SK-N-SH (cell line): ENCODE results near the gene C22orf15. TPM values are rescaled to one million over a fixed set of nuclear protein-coding genes. Genes with fewer than 3 reads are reported as not detected.

Experiments used
- CTCF ChIA-PET: fragments of 300-600, 350-600 bp; formaldehyde crosslinking; extraction: SDS; loops from one replicate; lab custom pipeline; 2021; lab: Yijun Ruan, JAX
- POLR2A ChIA-PET: fragments of 350-600 bp; sonication (Branson Sonifier 250); formaldehyde crosslinking; extraction: SDS; loops from one replicate; lab custom pipeline; 2020; ENCODE audit warnings: antibody characterized with exemption, inconsistent platforms; lab: Yijun Ruan, JAX
- DNase-seq: peaks from one replicate; pipeline ENCODE4 v3.0.0; 2012
- H2AFZ ChIP-seq: fragments of 200-600 bp; sonication (generic); 2 replicates; pipeline ENCODE4 v1.8.1; 2016; ENCODE audit warnings: antibody characterized with exemption, mild to moderate bottlenecking, low read depth
- H3F3A ChIP-seq: fragments of 200-600 bp; sonication (generic); replicated peaks from 2 replicates; pipeline ENCODE3; 2016; ENCODE audit warnings: antibody characterized with exemption, mild to moderate bottlenecking; ENCODE audit not compliant: insufficient read depth
- H3K27ac ChIP-seq, 2 experiments: fragments of 200-500 bp in 1 of 2; fragments of 200-600 bp in 1 of 2; sonication (Bioruptor generic) in 1 of 2; sonication (generic), shearing (Covaris generic) in 1 of 2; 2 replicates each; pipeline versions ENCODE4 v1.5.1 to v1.6.1; 2014 to 2016; ENCODE audit warnings: low read depth in 2 of 2, inconsistent platforms in 1 of 2, low read length in 1 of 2, mild to moderate bottlenecking in 1 of 2, mixed read lengths in 1 of 2
- H3K27me3 ChIP-seq: fragments of 200-600 bp; sonication (generic), shearing (Covaris generic); 2 replicates; pipeline ENCODE4 v1.6.1; 2016; ENCODE audit warnings: mixed run types; ENCODE audit not compliant: insufficient read depth
- H3K36me3 ChIP-seq, 2 experiments: fragments of 200-500 bp in 1 of 2; fragments of 200-600 bp in 1 of 2; sonication (Bioruptor generic) in 1 of 2; sonication (generic) in 1 of 2; replicated peaks in 1 of 2; 2 replicates each; pipeline versions ENCODE3 to v1.5.1; 2014 to 2016; ENCODE audit warnings: low read length in 1 of 2, mild to moderate bottlenecking in 1 of 2; ENCODE audit not compliant: insufficient read depth in 2 of 2, control insufficient read depth in 1 of 2
- H3K4me1 ChIP-seq, 2 experiments: fragments of 200-500 bp in 1 of 2; fragments of 200-600 bp in 1 of 2; sonication (Bioruptor generic) in 1 of 2; sonication (generic), shearing (Covaris generic) in 1 of 2; 2 replicates each; pipeline versions ENCODE4 v1.5.1 to v1.6.1; 2014 to 2016; ENCODE audit warnings: low read depth in 1 of 2, low read length in 1 of 2, mixed run types in 1 of 2; ENCODE audit not compliant: insufficient read depth in 2 of 2, control insufficient read depth in 1 of 2
- H3K4me2 ChIP-seq: fragments of 200-600 bp; sonication (generic), shearing (Covaris generic); 2 replicates; pipeline ENCODE4 v1.6.1; 2017; ENCODE audit warnings: mixed run types
- H3K4me3 ChIP-seq, 2 experiments: fragments of 200-500 bp in 1 of 2; fragments of 200-600 bp in 1 of 2; sonication (Bioruptor generic) in 1 of 2; sonication (generic), shearing (Covaris generic) in 1 of 2; 2 replicates each; pipeline versions ENCODE4 v1.5.1 to v1.8.1; 2014 to 2016; ENCODE audit warnings: low read depth in 2 of 2, inconsistent platforms in 1 of 2, low read length in 1 of 2, mild to moderate bottlenecking in 1 of 2, mixed read lengths in 1 of 2, moderate library complexity in 1 of 2
- H3K79me2 ChIP-seq: fragments of 200-600 bp; sonication (generic); 2 replicates; pipeline ENCODE4 v1.8.1; 2017; ENCODE audit warnings: mild to moderate bottlenecking; ENCODE audit not compliant: insufficient read depth
- H3K9ac ChIP-seq: fragments of 200-600 bp; sonication (generic); 2 replicates; pipeline ENCODE4 v1.6.1; 2017; ENCODE audit warnings: mixed run types
- H3K9me2 ChIP-seq: fragments of 200-600 bp; sonication (generic); 2 replicates; pipeline ENCODE4 v1.6.1; 2017; ENCODE audit warnings: mixed run types
- H3K9me3 ChIP-seq: fragments of 200-600 bp; sonication (generic); 2 replicates; pipeline ENCODE4 v1.6.1; 2017; ENCODE audit warnings: mixed run types, mild to moderate bottlenecking, moderate library complexity
- H4K20me1 ChIP-seq: fragments of 200-600 bp; sonication (generic); 2 replicates; pipeline ENCODE4 v1.6.1; 2017; ENCODE audit warnings: mild to moderate bottlenecking, mixed run types; ENCODE audit not compliant: insufficient read depth
- CTCF ChIP-seq: fragments of 200-600 bp; sonication (generic); IDR thresholded peaks from 2 replicates; pipeline ENCODE4 v1.6.1; 2017; ENCODE audit warnings: antibody characterized with exemption, mild to moderate bottlenecking, moderate library complexity
- EP300 ChIP-seq, 2 experiments: IDR thresholded peaks; 2 replicates each; pipeline versions ENCODE4 v1.4.0 to v1.6.1; 2012; ENCODE audit warnings: borderline replicate concordance in 1 of 2, low read depth in 1 of 2, low read length in 1 of 2
- EZH2phosphoT487 ChIP-seq: fragments of 200-600 bp; sonication (generic); IDR thresholded peaks from 2 replicates; pipeline ENCODE4 v1.6.1; 2017; ENCODE audit warnings: low read depth, mixed run types, mild to moderate bottlenecking, antibody characterized with exemption, moderate library complexity, borderline replicate concordance
- FOSL2 ChIP-seq: IDR thresholded peaks from 2 replicates; pipeline ENCODE4 v1.4.0; 2012; ENCODE audit warnings: low read depth, mild to moderate bottlenecking, moderate library complexity, borderline replicate concordance
- FOXM1 ChIP-seq: IDR thresholded peaks from 2 replicates; pipeline ENCODE4 v1.4.0; 2012; ENCODE audit warnings: low read depth, mild to moderate bottlenecking
- JUND ChIP-seq: IDR thresholded peaks from 2 replicates; pipeline ENCODE4 v1.4.0; 2012
- NFIC ChIP-seq: IDR thresholded peaks from 2 replicates; pipeline ENCODE4 v1.4.0; 2012; ENCODE audit warnings: borderline replicate concordance
- NRF1 ChIP-seq: IDR thresholded peaks from 2 replicates; pipeline ENCODE4 v1.6.1; 2012; ENCODE audit warnings: low read depth, mild to moderate bottlenecking, low read length
- RAD21 ChIP-seq: IDR thresholded peaks from 2 replicates; pipeline ENCODE4 v1.6.1; 2012; ENCODE audit warnings: mild to moderate bottlenecking, low read length
- RCOR1 ChIP-seq: fragments of 150-350 bp; IDR thresholded peaks from 2 replicates; pipeline ENCODE4 v1.6.1; 2017; ENCODE audit warnings: antibody characterized with exemption, low read length
- RFX5 ChIP-seq: IDR thresholded peaks from 2 replicates; pipeline ENCODE4 v1.6.1; 2012; ENCODE audit warnings: mild to moderate bottlenecking, improper control_type of control experiment, low read length
- SIN3A ChIP-seq: IDR thresholded peaks from 2 replicates; pipeline ENCODE4 v1.6.1; 2012; ENCODE audit warnings: low read depth, mild to moderate bottlenecking, low read length, moderate library complexity, borderline replicate concordance
- SMC3 ChIP-seq: IDR thresholded peaks from 2 replicates; pipeline ENCODE4 v1.6.1; 2012; ENCODE audit warnings: low read depth, low read length, improper control_type of control experiment
- TAF1 ChIP-seq: IDR thresholded peaks from 2 replicates; pipeline ENCODE4 v1.6.1; 2012; ENCODE audit warnings: low read depth, mild to moderate bottlenecking, low read length, moderate library complexity, borderline replicate concordance
- TCF12 ChIP-seq: IDR thresholded peaks from 2 replicates; pipeline ENCODE4 v1.4.0; 2012
- TEAD4 ChIP-seq: IDR thresholded peaks from 2 replicates; pipeline ENCODE4 v1.4.0; 2012; ENCODE audit warnings: mild to moderate bottlenecking, borderline replicate concordance; ENCODE audit not compliant: insufficient read depth
- USF1 ChIP-seq: IDR thresholded peaks from 2 replicates; pipeline ENCODE4 v1.4.0; 2012; ENCODE audit warnings: low read depth, borderline replicate concordance
- USF2 ChIP-seq: fragments of 150-350 bp; IDR thresholded peaks from 2 replicates; pipeline ENCODE4 v1.6.1; 2017; ENCODE audit warnings: antibody characterized with exemption, low read length, low read depth, borderline replicate concordance
- WGBS: methylation state at CpG from one replicate; pipeline ENCODE4 v1.1.6; 2017; ENCODE audit warnings: low lambda C conversion rate; 5-methylcytosine and 5-hydroxymethylcytosine counted together
- polyA plus RNA-seq, 3 experiments: library from polyadenylated mRNA; depleted of rRNA; stranded (reverse); fragments of >200 nt; gene quantifications; 2 replicates each; pipeline ENCODE4 v1.2.3, GENCODE V29; 2012

C22orf15 gene
- polyA plus RNA-seq, 1 of the 3 experiments (the other 2 are of a cell fraction): 1.6 TPM

GRCh38 chr22:23749841-23750301 is 12.9 kb upstream of the C22orf15 start:
- WGBS: 94% methylated on average over 12 of the region's 12 CpGs
- H3K4me3 ChIP-seq: peak overlapping the region; percentile 78 to 81
- H2AFZ ChIP-seq: no peak overlapping the region; the same call in 1 of the 2 replicates
- no peak for TF ChIP-seq RAD21
- no peak for TF ChIP-seq RFX5
- TF ChIP-seq FOXM1: no peak
- TF ChIP-seq EZH2phosphoT487: no peak
- no peak for TF ChIP-seq NRF1
- no peak for TF ChIP-seq NFIC
- no peak for TF ChIP-seq SIN3A
- TF ChIP-seq RCOR1: no peak
- TF ChIP-seq SMC3: no peak
- TF ChIP-seq FOSL2: no peak
- TF ChIP-seq TAF1: no peak
- TF ChIP-seq EP300 (IDR thresholded peaks at IDR 0.05; ENCODE audit: borderline replicate concordance in 1 of 2, low read depth in 1 of 2, low read length in 1 of 2): no peak
- no peak for TF ChIP-seq CTCF
- TF ChIP-seq USF1: no peak
- no peak for TF ChIP-seq TEAD4
- no peak for TF ChIP-seq TCF12
- TF ChIP-seq USF2: no peak
- no peak for TF ChIP-seq JUND
- ChIA-PET POLR2A (interaction anchor here (0.6 to 2.3 kb wide), 2 partner anchors 12 to 16 kb away, joined by 3 to 9 read pairs; no protein-coding TSS in a partner anchor), CTCF (interaction anchor here (1.2 to 1.6 kb wide), 2 partner anchors 8 to 145 kb away, joined by 3 to 4 read pairs; partner anchors contain the start of gene MIF)
- H3K36me3 ChIP-seq: peaks cover 0 to 2% of the 10 kb centered on the region in 2 experiments
- H3K9ac ChIP-seq: no peak overlapping the region
- no peak overlapping the region for H3K27ac ChIP-seq
- no peaks in the 10 kb centered on the region for H4K20me1 ChIP-seq
- H3K79me2 ChIP-seq: peaks cover 34% of the 10 kb centered on the region
- no peaks in the 10 kb centered on the region for H3K9me3 ChIP-seq
- H3K4me1 ChIP-seq: peaks cover 0 to 10% of the 10 kb centered on the region in 2 experiments; a peak in 2 of 4 replicates
- peak overlapping the region; percentile 84 for H3K4me2 ChIP-seq
- no peak for DNase-seq
- H3F3A ChIP-seq: no peaks in the 10 kb centered on the region
- no peaks in the 10 kb centered on the region for H3K27me3 ChIP-seq
- H3K9me2 ChIP-seq: no peaks in the 10 kb centered on the region
